ENCODE results near the gene TRIM7.

Gene TRIM7

GRCh38 chr5:181169459-181170236 is 35.3 kb downstream of the TRIM7 start:
- peak; percentile 94 for DNase-seq

GRCh38 chr5:181168595-181169118 is 36.3 kb downstream of the TRIM7 start:
- no peak for DNase-seq

- peak; percentile 65 for DNase-seq
Observed at GRCh38 chr5:181167814-181168488, 37.0 kb downstream of the TRIM7 start.

- no peak for DNase-seq
Observed at GRCh38 chr5:181166812-181167733, 37.9 kb downstream of the TRIM7 start.

- peak; percentile 77 for DNase-seq
Observed at GRCh38 chr5:181164076-181164952, 40.7 kb downstream of the TRIM7 start.

GRCh38 chr5:181163487-181164075 is 41.4 kb downstream of the TRIM7 start:
- no peak for DNase-seq

GRCh38 chr5:181161534-181162175 is 43.3 kb downstream of the TRIM7 start:
- no peak for DNase-seq

- DNase-seq: peak; percentile 61
Observed at GRCh38 chr5:181160755-181161533, 44.1 kb downstream of the TRIM7 start.

- DNase-seq: peak; percentile 89
Observed at GRCh38 chr5:181160152-181160754, 44.7 kb downstream of the TRIM7 start.

GRCh38 chr5:181159286-181160151 is 45.5 kb downstream of the TRIM7 start:
- DNase-seq: peak; percentile 96

GRCh38 chr5:181158869-181159268 is 46.1 kb downstream of the TRIM7 start:
- DNase-seq: no peak

- DNase-seq: no peak
Observed at GRCh38 chr5:181156758-181157157, 48.2 kb downstream of the TRIM7 start.

GRCh38 chr5:181153814-181154213 is 51.2 kb downstream of the TRIM7 start:
- DNase-seq: peak; percentile 57

- no peak for DNase-seq
Observed at GRCh38 chr5:181152406-181152805, 52.6 kb downstream of the TRIM7 start.

- DNase-seq: no peak
Observed at GRCh38 chr5:181151146-181151545, 53.9 kb downstream of the TRIM7 start.

GRCh38 chr5:181149806-181150733 is 54.9 kb downstream of the TRIM7 start:
- no peak for DNase-seq

- DNase-seq: no peak
Observed at GRCh38 chr5:181149355-181149754, 55.6 kb downstream of the TRIM7 start.
